ENCODE results near the gene FLT3.

- TF ChIP-seq CTCF (IDR thresholded peaks at IDR 0.05): no peak
- TF ChIP-seq POLR2A (IDR thresholded peaks at IDR 0.05): no peak
- no peak for TF ChIP-seq EP300 (IDR thresholded peaks at IDR 0.05)
Observed at GRCh38 chr13:27969866-27970229, 130.5 kb downstream of the FLT3 start.
